ENCODE results near the gene NEK1.

NEK1 gene

DNA sequence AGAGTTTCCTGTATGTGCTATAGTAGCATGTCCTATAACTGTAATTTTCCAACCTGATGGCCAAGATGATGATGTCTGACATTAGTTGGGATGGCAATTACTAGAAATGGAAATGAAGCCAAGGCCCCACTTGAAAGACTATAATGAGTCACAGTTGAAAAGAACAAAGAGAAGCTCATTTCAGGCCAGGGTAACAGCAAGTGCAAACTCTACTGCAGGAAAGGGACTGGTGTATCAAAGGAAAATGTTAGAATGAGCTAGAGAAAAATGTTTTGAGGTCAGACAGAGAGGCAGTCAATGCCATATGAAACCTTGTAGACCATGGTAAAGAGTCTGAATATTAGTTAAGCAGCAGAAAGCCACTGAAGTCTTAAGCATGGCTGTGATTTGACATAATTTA lies 195.4 kb downstream of the NEK1 start:
- DNase-seq, result no peak
- H3K4me3 ChIP-seq (ENCODE audit: low read depth, low read length), result no peak overlapping the region
- no peak for TF ChIP-seq CTCF (IDR thresholded peaks at IDR 0.05; ENCODE audit: low read depth, low read length)
- no peaks in the 10 kb centered on the region; the same call in 1 of the 2 replicates for H3K36me3 ChIP-seq
- no peaks in the 10 kb centered on the region for H3K9me3 ChIP-seq
- H3K27me3 ChIP-seq, result no peaks in the 10 kb centered on the region
- H3K4me1 ChIP-seq, result no peaks in the 10 kb centered on the region

DNA sequence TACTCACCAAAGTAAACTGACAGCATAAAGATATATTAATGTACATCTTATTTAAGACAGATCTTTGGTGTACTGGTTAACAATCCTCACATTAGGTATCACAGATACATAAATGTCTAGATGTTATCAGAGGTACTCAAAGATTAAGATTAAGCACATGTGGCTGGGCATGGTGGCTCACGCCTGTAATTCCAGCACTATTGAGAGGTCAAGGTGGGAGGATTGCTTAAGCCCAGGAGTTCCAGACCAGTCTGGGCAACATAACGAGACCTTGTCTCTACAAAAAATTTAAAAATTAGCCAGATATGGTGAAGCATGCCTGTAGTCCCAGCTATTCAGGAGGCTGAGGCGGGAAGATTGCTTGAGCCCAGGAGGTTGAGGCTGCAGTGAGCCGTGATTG lies 195.9 kb downstream of the NEK1 start:
- no peaks in the 10 kb centered on the region for H3K4me1 ChIP-seq
- no peak for TF ChIP-seq CTCF (IDR thresholded peaks at IDR 0.05; ENCODE audit: low read depth, low read length)
- no peak overlapping the region for H3K4me3 ChIP-seq (ENCODE audit: low read depth, low read length)
- DNase-seq, result no peak
- H3K36me3 ChIP-seq, result no peaks in the 10 kb centered on the region
- H3K27me3 ChIP-seq, result no peaks in the 10 kb centered on the region
- H3K9me3 ChIP-seq, result no peaks in the 10 kb centered on the region

GRCh38 chr4:169414913-169415312 lies 197.5 kb downstream of the NEK1 start:
- Histone ChIP-seq H3K4me1 (no peaks in the 10 kb centered on the region), H3K9me3 (no peaks in the 10 kb centered on the region), H3K36me3 (no peaks in the 10 kb centered on the region), H3K27me3 (no peaks in the 10 kb centered on the region), H3K4me3 (ENCODE audit: low read depth, low read length) (no peak overlapping the region)
- no peak for TF ChIP-seq CTCF (IDR thresholded peaks at IDR 0.05; ENCODE audit: low read depth, low read length)
- no peak for DNase-seq

GRCh38 chr4:169412046-169412445 lies 200.3 kb downstream of the NEK1 start:
- Histone ChIP-seq H3K27me3 (no peaks in the 10 kb centered on the region), H3K36me3 (no peaks in the 10 kb centered on the region), H3K9me3 (no peaks in the 10 kb centered on the region), H3K4me1 (no peaks in the 10 kb centered on the region), H3K4me3 (ENCODE audit: low read depth, low read length) (no peak overlapping the region)
- DNase-seq, result no peak
- TF ChIP-seq CTCF (IDR thresholded peaks at IDR 0.05; ENCODE audit: low read depth, low read length), result no peak

DNA sequence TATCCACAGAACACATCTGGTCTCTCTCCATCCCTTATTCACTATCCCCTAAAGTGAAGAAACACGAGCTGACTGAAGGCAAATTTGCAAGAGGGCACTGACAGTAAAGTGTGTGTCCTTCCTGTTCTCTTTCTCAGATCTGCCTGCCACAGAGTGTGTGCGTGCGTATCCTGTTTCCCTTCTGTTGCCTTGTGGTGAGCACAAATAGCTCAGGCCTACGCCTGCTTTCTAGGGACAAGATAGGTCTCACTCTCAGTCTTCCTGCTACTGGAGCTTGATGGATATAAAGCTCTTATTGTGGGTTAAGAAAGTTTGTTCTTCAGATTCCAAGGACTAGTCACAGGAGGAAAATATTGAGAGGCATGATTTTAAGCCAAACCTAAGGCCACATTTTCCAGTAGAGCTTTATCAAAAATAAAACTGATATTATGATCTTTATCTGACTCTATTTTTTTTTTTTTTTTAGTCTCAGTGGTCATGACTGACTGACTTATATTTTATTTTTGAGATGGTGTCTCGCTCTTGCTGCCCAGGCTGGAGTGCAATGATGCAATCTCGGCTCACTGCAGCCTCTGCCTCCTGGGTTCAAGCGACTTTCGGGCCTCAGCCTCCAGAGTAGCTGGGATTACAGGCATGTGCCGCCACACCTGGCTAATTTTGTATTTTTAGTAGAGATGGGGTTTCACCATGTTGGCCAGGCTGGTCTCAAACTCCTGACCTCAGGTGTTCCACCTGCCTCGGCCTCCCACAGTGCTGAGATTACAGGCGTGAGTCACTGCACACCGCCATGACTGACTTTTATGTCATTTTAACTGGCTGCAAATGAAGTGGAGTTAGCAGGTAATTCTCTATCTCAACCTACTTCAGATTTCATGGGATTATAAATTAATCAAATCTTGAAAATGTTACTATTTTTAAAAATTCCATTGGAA lies 201.3 kb downstream of the NEK1 start:
- no peak for DNase-seq
- no peak for TF ChIP-seq CTCF (IDR thresholded peaks at IDR 0.05; ENCODE audit: low read depth, low read length)
- no peaks in the 10 kb centered on the region for H3K36me3 ChIP-seq
- H3K27me3 ChIP-seq, result no peaks in the 10 kb centered on the region
- no peak overlapping the region for H3K4me3 ChIP-seq (ENCODE audit: low read depth, low read length)
- H3K9me3 ChIP-seq, result no peaks in the 10 kb centered on the region
- H3K4me1 ChIP-seq, result no peaks in the 10 kb centered on the region

DNA sequence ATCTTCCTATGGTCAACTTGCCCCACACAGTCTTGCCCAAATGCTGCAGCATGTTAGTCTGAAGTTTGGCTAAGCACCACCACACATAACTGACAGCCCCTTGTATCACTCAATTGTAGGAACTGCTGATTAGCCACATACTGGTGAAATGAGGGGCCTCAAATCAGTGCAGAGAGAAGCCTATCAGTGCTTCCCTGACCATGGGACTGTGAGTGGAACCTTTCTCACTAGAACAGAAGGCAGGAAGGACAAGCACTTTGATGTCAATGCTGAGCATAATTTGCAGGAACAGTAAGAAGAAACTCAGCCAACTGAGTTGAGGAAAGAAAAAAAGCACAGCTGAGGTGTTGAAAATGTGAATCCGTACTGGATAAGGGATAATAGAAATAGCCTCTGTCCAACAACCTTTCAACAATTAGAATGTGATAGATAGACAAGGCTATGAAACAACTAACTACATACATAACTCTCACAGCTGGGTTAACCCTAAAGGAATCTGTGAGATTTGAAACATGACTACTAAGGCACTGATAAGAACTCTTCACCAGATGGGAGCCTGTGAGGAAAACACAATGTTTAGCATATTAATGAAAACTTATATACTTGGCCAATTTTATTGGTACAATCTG lies 205.1 kb downstream of the NEK1 start:
- Histone ChIP-seq H3K27me3 (no peaks in the 10 kb centered on the region), H3K36me3 (no peaks in the 10 kb centered on the region), H3K4me1 (no peaks in the 10 kb centered on the region), H3K4me3 (ENCODE audit: low read depth, low read length) (no peak overlapping the region), H3K9me3 (no peaks in the 10 kb centered on the region)
- TF ChIP-seq CTCF (IDR thresholded peaks at IDR 0.05; ENCODE audit: low read depth, low read length), result no peak
- no peak for DNase-seq

Data from BE2C (cell line).